Smooth muscle cell (in vitro differentiated cells): Measurements from ENCODE around the gene IFNG-AS1. TPM values are rescaled to one million over a fixed set of nuclear protein-coding genes. Genes with fewer than 3 reads are reported as not detected.

Source experiments
- DNase-seq: peaks from one replicate; lab custom pipeline; 2025; ENCODE audit not compliant: unreplicated experiment; lab: John Stamatoyannopoulos, UW
- H2AFZ ChIP-seq: fragments of 200-600 bp; sonication (generic); 2 replicates; pipeline ENCODE4 v1.6.0; 2016; ENCODE audit warnings: antibody characterized with exemption, low read depth, mild to moderate bottlenecking
- H3F3A ChIP-seq: fragments of 200-600 bp; sonication (generic); 2 replicates; pipeline ENCODE4 v1.6.0; 2017; ENCODE audit warnings: antibody characterized with exemption, low read depth
- H3K27ac ChIP-seq: fragments of 200-600 bp; sonication (generic); 2 replicates; pipeline ENCODE4 v1.5.1; 2016; ENCODE audit warnings: low read depth, mild to moderate bottlenecking
- H3K27me3 ChIP-seq: fragments of 200-600 bp; sonication (generic); 2 replicates; pipeline ENCODE4 v1.6.1; 2016; ENCODE audit warnings: low read depth, mild to moderate bottlenecking
- H3K36me3 ChIP-seq: fragments of 200-600 bp; sonication (generic); 2 replicates; pipeline ENCODE4 v1.5.1; 2016; ENCODE audit warnings: low read depth
- H3K4me1 ChIP-seq: fragments of 200-600 bp; sonication (generic); 2 replicates; pipeline ENCODE4 v1.5.1; 2016; ENCODE audit warnings: low read depth
- H3K4me2 ChIP-seq: fragments of 200-600 bp; sonication (generic); 2 replicates; pipeline ENCODE4 v1.6.0; 2016; ENCODE audit warnings: mild to moderate bottlenecking
- H3K4me3 ChIP-seq: fragments of 200-600 bp; sonication (generic); 2 replicates; pipeline ENCODE4 v1.5.1; 2016; ENCODE audit warnings: mild to moderate bottlenecking
- H3K79me2 ChIP-seq: fragments of 200-600 bp; sonication (generic); 2 replicates; pipeline ENCODE4 v1.6.0; 2016; ENCODE audit warnings: low read depth, mild to moderate bottlenecking
- H3K9ac ChIP-seq: fragments of 200-600 bp; sonication (generic); 2 replicates; pipeline ENCODE4 v1.6.0; 2016; ENCODE audit warnings: low read depth
- H3K9me3 ChIP-seq: fragments of 200-600 bp; sonication (generic); replicated peaks from 2 replicates; pipeline ENCODE4 v1.5.1; 2016; ENCODE audit warnings: low read depth
- H4K20me1 ChIP-seq: fragments of 200-600 bp; sonication (generic); 2 replicates; pipeline ENCODE4 v1.6.0; 2016; ENCODE audit warnings: low read depth
- CTCF ChIP-seq: fragments of 200-600 bp; sonication (generic); IDR thresholded peaks from 2 replicates; pipeline ENCODE4 v1.5.1; 2017; ENCODE audit warnings: borderline replicate concordance, mild to moderate bottlenecking, antibody characterized with exemption; ENCODE audit not compliant: insufficient read depth, poor library complexity, severe bottlenecking
- WGBS: methylation state at CpG from one replicate; pipeline ENCODE4 v1.1.7; 2016; ENCODE audit warnings: low lambda C conversion rate; 5-methylcytosine and 5-hydroxymethylcytosine counted together
- polyA plus RNA-seq: library from polyadenylated mRNA; unstranded; fragments of >200 nt; fragmentation: Nextera tagmentation; extraction: Ambion mirVana; gene quantifications from 2 replicates; pipeline ENCODE4 v1.2.1, GENCODE V29; 2016
- total RNA-seq: library from RNA; depleted of rRNA; stranded (reverse); fragments of >200 nt; gene quantifications from 2 replicates; pipeline ENCODE4 v1.2.3, GENCODE V29; 2014

IFNG-AS1 gene
- total and polyA plus RNA-seq, 2 experiments from 2014 or later: 0.11 to 0.76 TPM

- H3K36me3 ChIP-seq: no peaks in the 10 kb centered on the region
Measured at GRCh38 chr12:67942724-67943123, 46.5 kb upstream of the IFNG-AS1 start.

DNA sequence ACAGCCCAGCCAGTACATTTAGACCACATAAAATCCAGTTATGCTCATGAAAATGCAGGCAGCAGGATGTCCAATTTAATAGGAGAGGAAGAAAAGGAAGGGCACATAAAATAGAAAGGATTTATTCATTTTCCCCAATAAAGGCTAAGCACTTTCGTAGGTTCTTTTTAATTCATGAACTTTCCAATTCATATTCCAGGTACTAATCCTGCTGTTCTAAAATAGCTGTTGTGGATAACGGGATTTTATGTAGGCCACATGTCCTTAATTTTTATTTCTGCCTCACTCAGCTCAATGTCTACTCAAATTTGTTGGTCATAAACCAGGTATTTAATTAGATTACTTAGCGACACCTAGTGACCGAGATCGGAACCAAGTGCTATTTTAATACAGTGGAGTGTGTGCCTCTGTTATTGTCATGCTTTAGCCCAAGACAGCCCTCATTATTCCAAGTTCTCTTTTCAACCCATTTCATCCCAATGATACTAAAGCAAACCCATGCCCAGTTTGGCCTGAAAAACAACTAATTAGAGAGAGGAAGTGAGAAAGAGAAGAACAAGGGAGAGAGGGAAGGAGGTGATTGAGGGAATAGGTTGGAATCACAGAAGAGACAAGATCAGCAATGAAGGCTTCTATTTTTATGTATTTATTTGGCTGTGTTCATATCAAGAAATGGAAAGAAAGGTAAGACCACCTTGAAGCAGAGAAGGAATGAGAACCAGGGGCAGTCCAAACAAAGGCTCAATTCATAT lies 45.9 kb upstream of the IFNG-AS1 start:
- TF ChIP-seq CTCF: peak; percentile 76
- 17% methylated on average over 5 of the region's 5 CpGs for whole genome bisulfite sequencing
- DNase-seq: no peak
- Histone ChIP-seq H3K27ac (peak overlapping the region; percentile 62), H3K4me3 (no peak overlapping the region), H3K27me3 (no peaks in the 10 kb centered on the region), H3K4me1 (peaks cover 25% of the 10 kb centered on the region), H3K4me2 (peak overlapping the region; percentile 38), H3K9ac (no peak overlapping the region), H4K20me1 (no peaks in the 10 kb centered on the region), H3K36me3 (no peaks in the 10 kb centered on the region), H3K79me2 (no peaks in the 10 kb centered on the region), H3K9me3 (no peaks in the 10 kb centered on the region), H2AFZ (peak overlapping the region; percentile 84), H3F3A (peaks cover 5% of the 10 kb centered on the region)

More at GRCh38 chr12:67942724-67943123, 46.5 kb upstream of the IFNG-AS1 start:
- Histone ChIP-seq H3K79me2 (no peaks in the 10 kb centered on the region), H3K9ac (peak overlapping the region; percentile 18), H3F3A (peaks cover 5% of the 10 kb centered on the region), H3K9me3 (no peaks in the 10 kb centered on the region), H3K27me3 (no peaks in the 10 kb centered on the region), H3K4me3 (no peak overlapping the region), H3K27ac (peak overlapping the region; percentile 62), H2AFZ (peak overlapping the region; percentile 84), H3K4me2 (peak overlapping the region; percentile 38), H3K4me1 (peaks cover 25% of the 10 kb centered on the region), H4K20me1 (no peaks in the 10 kb centered on the region)
- TF ChIP-seq CTCF: no peak
- WGBS: 60% methylated on average over 3 of the region's 3 CpGs
- no peak for DNase-seq

- H3K27ac ChIP-seq: no peak overlapping the region
- H3K9ac ChIP-seq: no peak overlapping the region
- H3K4me2 ChIP-seq: no peak overlapping the region
- peak overlapping the region; percentile 35 for H2AFZ ChIP-seq
- no peak overlapping the region for H3K4me3 ChIP-seq
- peaks cover 25% of the 10 kb centered on the region for H3K4me1 ChIP-seq
- no peaks in the 10 kb centered on the region for H3K79me2 ChIP-seq
- no peak for TF ChIP-seq CTCF
- H3K27me3 ChIP-seq: no peaks in the 10 kb centered on the region
- no peaks in the 10 kb centered on the region for H4K20me1 ChIP-seq
- peaks cover 5% of the 10 kb centered on the region for H3F3A ChIP-seq
- H3K36me3 ChIP-seq: no peaks in the 10 kb centered on the region
- 83% methylated on average over 5 of the region's 5 CpGs for WGBS
- no peaks in the 10 kb centered on the region for H3K9me3 ChIP-seq
- DNase-seq: no peak
Measured at GRCh38 chr12:67944093-67944492, 45.2 kb upstream of the IFNG-AS1 start.

DNA sequence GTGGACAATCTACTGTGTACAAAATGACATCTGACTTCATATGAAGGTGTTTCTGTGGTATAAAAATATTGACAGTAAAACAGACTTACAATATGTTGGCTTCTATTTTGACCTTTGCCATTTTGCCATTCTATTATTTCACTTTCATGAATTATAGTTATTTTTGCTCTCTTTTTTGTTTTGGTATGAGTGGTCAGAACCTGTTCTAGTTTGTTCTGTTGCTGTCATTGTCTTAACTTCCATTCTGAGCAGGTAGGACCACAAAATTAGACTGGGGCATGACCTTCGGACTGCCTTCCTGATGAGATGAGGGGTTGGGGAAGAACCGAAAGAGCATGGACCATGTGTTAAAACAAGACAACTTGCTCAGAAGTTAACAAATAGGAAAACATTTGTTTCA lies 36.5 kb upstream of the IFNG-AS1 start:
- Histone ChIP-seq H3K27me3 (no peaks in the 10 kb centered on the region), H4K20me1 (no peaks in the 10 kb centered on the region), H3K27ac (no peak overlapping the region), H2AFZ (no peak overlapping the region), H3K79me2 (no peaks in the 10 kb centered on the region), H3K4me3 (no peak overlapping the region), H3K9me3 (no peaks in the 10 kb centered on the region), H3K36me3 (no peaks in the 10 kb centered on the region), H3K4me1 (no peaks in the 10 kb centered on the region), H3K9ac (no peak overlapping the region), H3K4me2 (no peak overlapping the region), H3F3A (no peaks in the 10 kb centered on the region)
- DNase-seq: no peak
- 92% methylated on average over 2 of the region's 2 CpGs for WGBS
- no peak for TF ChIP-seq CTCF
